ENCODE results near the gene KIRREL2.

KIRREL2 gene

GRCh38 chr19:35872180-35872579, 15.5 kb downstream of the KIRREL2 start:
- H3K9ac ChIP-seq (ENCODE audit: low read depth, low read length), result no peak overlapping the region
- no peak overlapping the region for H3K4me3 ChIP-seq (ENCODE audit: low read depth, low read length)
- peaks cover 2% of the 10 kb centered on the region; the same call in 1 of the 2 replicates for H3K4me1 ChIP-seq (ENCODE audit: control insufficient read depth, insufficient read depth, low read length)
- no peaks in the 10 kb centered on the region for H3K36me3 ChIP-seq (ENCODE audit: control insufficient read depth, insufficient read depth, low read length)
- no peaks in the 10 kb centered on the region for H3K9me3 ChIP-seq (ENCODE audit: control insufficient read depth, insufficient read depth, low read length)
- H3K27ac ChIP-seq (ENCODE audit: low read depth, low read length), result no peak overlapping the region
- H3K27me3 ChIP-seq (ENCODE audit: control insufficient read depth, insufficient read depth, low read length), result peaks cover 13% of the 10 kb centered on the region

DNA sequence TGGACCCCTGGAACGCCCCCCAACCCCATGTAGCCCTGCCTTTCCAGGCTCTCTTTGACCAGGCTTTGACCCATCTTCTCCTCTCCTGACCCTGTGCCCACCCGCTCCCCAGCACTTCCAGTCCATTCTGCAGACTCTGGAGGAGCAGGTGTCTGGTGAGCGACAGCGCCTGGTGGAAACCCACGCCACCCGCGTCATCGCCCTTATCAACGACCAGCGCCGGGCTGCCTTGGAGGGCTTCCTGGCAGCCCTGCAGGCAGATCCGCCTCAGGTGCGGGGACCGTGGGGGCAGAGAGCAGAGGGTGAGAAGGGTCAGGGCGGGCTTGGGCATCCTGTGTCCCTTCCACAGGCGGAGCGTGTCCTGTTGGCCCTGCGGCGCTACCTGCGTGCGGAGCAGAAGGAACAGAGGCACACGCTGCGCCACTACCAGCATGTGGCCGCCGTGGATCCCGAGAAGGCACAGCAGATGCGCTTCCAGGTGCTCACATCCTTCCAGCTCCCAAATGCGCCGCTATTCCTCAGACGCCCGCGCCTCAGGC, 17.8 kb downstream of the KIRREL2 start:
- Histone ChIP-seq H3K36me3 (ENCODE audit: control insufficient read depth, insufficient read depth, low read length) (no peaks in the 10 kb centered on the region), H3K4me1 (ENCODE audit: control insufficient read depth, insufficient read depth, low read length) (peaks cover 5% of the 10 kb centered on the region; the same call in 1 of the 2 replicates), H3K27ac (ENCODE audit: low read depth, low read length) (no peak overlapping the region), H3K9me3 (ENCODE audit: control insufficient read depth, insufficient read depth, low read length) (no peaks in the 10 kb centered on the region), H3K9ac (ENCODE audit: low read depth, low read length) (no peak overlapping the region), H3K4me3 (ENCODE audit: low read depth, low read length) (no peak overlapping the region), H3K27me3 (ENCODE audit: control insufficient read depth, insufficient read depth, low read length) (no peaks in the 10 kb centered on the region)

GRCh38 chr19:35879068-35879467, 22.4 kb downstream of the KIRREL2 start:
- Histone ChIP-seq H3K36me3 (ENCODE audit: control insufficient read depth, insufficient read depth, low read length) (no peaks in the 10 kb centered on the region), H3K9ac (ENCODE audit: low read depth, low read length) (no peak overlapping the region), H3K4me3 (ENCODE audit: low read depth, low read length) (no peak overlapping the region), H3K4me1 (ENCODE audit: control insufficient read depth, insufficient read depth, low read length) (peaks cover 7% of the 10 kb centered on the region; the same call in 1 of the 2 replicates), H3K27me3 (ENCODE audit: control insufficient read depth, insufficient read depth, low read length) (no peaks in the 10 kb centered on the region), H3K27ac (ENCODE audit: low read depth, low read length) (no peak overlapping the region), H3K9me3 (ENCODE audit: control insufficient read depth, insufficient read depth, low read length) (no peaks in the 10 kb centered on the region)

GRCh38 chr19:35879770-35880317, 23.1 kb downstream of the KIRREL2 start:
- Histone ChIP-seq H3K27ac (ENCODE audit: low read depth, low read length) (no peak overlapping the region), H3K4me3 (ENCODE audit: low read depth, low read length) (0 out of 2 replicates have a peak overlapping the region, but pooled peaks have one; percentile 2), H3K4me1 (ENCODE audit: control insufficient read depth, insufficient read depth, low read length) (peaks cover 7% of the 10 kb centered on the region; the same call in 1 of the 2 replicates), H3K27me3 (ENCODE audit: control insufficient read depth, insufficient read depth, low read length) (no peaks in the 10 kb centered on the region), H3K9ac (ENCODE audit: low read depth, low read length) (no peak overlapping the region), H3K9me3 (ENCODE audit: control insufficient read depth, insufficient read depth, low read length) (no peaks in the 10 kb centered on the region), H3K36me3 (ENCODE audit: control insufficient read depth, insufficient read depth, low read length) (no peaks in the 10 kb centered on the region)

- Histone ChIP-seq H3K4me1 (ENCODE audit: control insufficient read depth, insufficient read depth, low read length) (peaks cover 7% of the 10 kb centered on the region; the same call in 1 of the 2 replicates), H3K4me3 (ENCODE audit: low read depth, low read length) (no peak overlapping the region), H3K27me3 (ENCODE audit: control insufficient read depth, insufficient read depth, low read length) (no peaks in the 10 kb centered on the region), H3K27ac (ENCODE audit: low read depth, low read length) (no peak overlapping the region), H3K9me3 (ENCODE audit: control insufficient read depth, insufficient read depth, low read length) (no peaks in the 10 kb centered on the region), H3K9ac (ENCODE audit: low read depth, low read length) (no peak overlapping the region), H3K36me3 (ENCODE audit: control insufficient read depth, insufficient read depth, low read length) (peaks cover 5% of the 10 kb centered on the region; the same call in 1 of the 2 replicates)
Observed at GRCh38 chr19:35882114-35882832, 25.6 kb downstream of the KIRREL2 start.

DNA sequence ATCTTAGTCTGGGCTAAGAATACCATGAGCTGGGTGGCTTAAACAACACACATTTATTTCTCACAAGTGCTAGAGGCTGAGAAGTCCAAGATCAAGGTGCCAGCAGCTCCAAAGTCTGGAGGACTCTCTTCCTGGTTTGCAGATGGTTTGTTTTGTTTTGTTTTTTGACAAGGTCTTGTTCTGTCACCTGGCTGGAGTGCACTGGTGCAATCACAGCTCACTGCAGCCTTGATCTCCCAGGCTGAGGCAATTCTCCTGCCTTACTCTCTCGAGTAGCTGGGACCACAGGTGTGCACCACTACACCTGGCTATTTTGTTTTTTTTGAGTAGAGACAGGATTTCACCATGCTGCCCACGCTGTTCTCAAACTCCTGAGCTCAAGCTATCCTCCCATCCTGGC, 27.2 kb downstream of the KIRREL2 start:
- peaks cover 18% of the 10 kb centered on the region for H3K36me3 ChIP-seq (ENCODE audit: control insufficient read depth, insufficient read depth, low read length)
- H3K4me3 ChIP-seq (ENCODE audit: low read depth, low read length), result no peak overlapping the region
- H3K9me3 ChIP-seq (ENCODE audit: control insufficient read depth, insufficient read depth, low read length), result no peaks in the 10 kb centered on the region
- H3K9ac ChIP-seq (ENCODE audit: low read depth, low read length), result no peak overlapping the region
- peaks cover 7% of the 10 kb centered on the region; the same call in 1 of the 2 replicates for H3K4me1 ChIP-seq (ENCODE audit: control insufficient read depth, insufficient read depth, low read length)
- H3K27ac ChIP-seq (ENCODE audit: low read depth, low read length), result no peak overlapping the region
- H3K27me3 ChIP-seq (ENCODE audit: control insufficient read depth, insufficient read depth, low read length), result no peaks in the 10 kb centered on the region

GRCh38 chr19:35885225-35885738, 28.6 kb downstream of the KIRREL2 start:
- no peaks in the 10 kb centered on the region for H3K27me3 ChIP-seq (ENCODE audit: control insufficient read depth, insufficient read depth, low read length)
- H3K27ac ChIP-seq (ENCODE audit: low read depth, low read length), result no peak overlapping the region
- no peaks in the 10 kb centered on the region for H3K4me1 ChIP-seq (ENCODE audit: control insufficient read depth, insufficient read depth, low read length)
- no peaks in the 10 kb centered on the region for H3K9me3 ChIP-seq (ENCODE audit: control insufficient read depth, insufficient read depth, low read length)
- H3K9ac ChIP-seq (ENCODE audit: low read depth, low read length), result no peak overlapping the region
- no peak overlapping the region for H3K4me3 ChIP-seq (ENCODE audit: low read depth, low read length)
- H3K36me3 ChIP-seq (ENCODE audit: control insufficient read depth, insufficient read depth, low read length), result peaks cover 32% of the 10 kb centered on the region

GRCh38 chr19:35885904-35886303, 29.2 kb downstream of the KIRREL2 start:
- Histone ChIP-seq H3K27ac (ENCODE audit: low read depth, low read length) (no peak overlapping the region), H3K9me3 (ENCODE audit: control insufficient read depth, insufficient read depth, low read length) (no peaks in the 10 kb centered on the region), H3K36me3 (ENCODE audit: control insufficient read depth, insufficient read depth, low read length) (peaks cover 39% of the 10 kb centered on the region), H3K4me3 (ENCODE audit: low read depth, low read length) (no peak overlapping the region), H3K27me3 (ENCODE audit: control insufficient read depth, insufficient read depth, low read length) (no peaks in the 10 kb centered on the region), H3K4me1 (ENCODE audit: control insufficient read depth, insufficient read depth, low read length) (no peaks in the 10 kb centered on the region), H3K9ac (ENCODE audit: low read depth, low read length) (no peak overlapping the region)

DNA sequence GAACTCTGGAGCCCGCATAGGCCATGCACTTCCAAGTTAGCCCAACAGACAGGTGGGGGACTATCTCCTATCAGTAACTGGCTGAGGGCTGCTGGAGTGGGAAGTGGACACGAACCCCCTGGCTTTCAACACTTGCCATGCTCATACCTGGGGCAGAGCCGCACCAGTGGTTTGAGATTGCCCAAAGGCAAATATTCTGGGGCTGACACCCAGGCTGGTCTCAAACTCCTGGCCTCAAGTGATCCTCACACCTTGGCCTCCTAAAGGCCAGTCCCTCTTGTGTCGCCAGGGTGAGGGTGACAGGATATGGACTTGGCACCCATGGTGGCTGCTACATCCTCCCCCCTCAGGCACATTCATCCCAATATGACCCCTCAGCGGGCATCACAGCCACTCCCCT, 30.5 kb downstream of the KIRREL2 start:
- Histone ChIP-seq H3K27me3 (ENCODE audit: control insufficient read depth, insufficient read depth, low read length) (no peaks in the 10 kb centered on the region), H3K36me3 (ENCODE audit: control insufficient read depth, insufficient read depth, low read length) (peaks cover 42% of the 10 kb centered on the region), H3K4me3 (ENCODE audit: low read depth, low read length) (no peak overlapping the region), H3K27ac (ENCODE audit: low read depth, low read length) (no peak overlapping the region), H3K9ac (ENCODE audit: low read depth, low read length) (no peak overlapping the region), H3K4me1 (ENCODE audit: control insufficient read depth, insufficient read depth, low read length) (no peaks in the 10 kb centered on the region), H3K9me3 (ENCODE audit: control insufficient read depth, insufficient read depth, low read length) (no peaks in the 10 kb centered on the region)

GRCh38 chr19:35888398-35888797, 31.7 kb downstream of the KIRREL2 start:
- no peaks in the 10 kb centered on the region for H3K4me1 ChIP-seq (ENCODE audit: control insufficient read depth, insufficient read depth, low read length)
- no peaks in the 10 kb centered on the region for H3K27me3 ChIP-seq (ENCODE audit: control insufficient read depth, insufficient read depth, low read length)
- no peak overlapping the region for H3K9ac ChIP-seq (ENCODE audit: low read depth, low read length)
- peaks cover 52% of the 10 kb centered on the region for H3K36me3 ChIP-seq (ENCODE audit: control insufficient read depth, insufficient read depth, low read length)
- H3K9me3 ChIP-seq (ENCODE audit: control insufficient read depth, insufficient read depth, low read length), result no peaks in the 10 kb centered on the region
- H3K27ac ChIP-seq (ENCODE audit: low read depth, low read length), result no peak overlapping the region
- no peak overlapping the region for H3K4me3 ChIP-seq (ENCODE audit: low read depth, low read length)
